K562 (cell line): ENCODE results near the gene UMAD1. TPM values are rescaled to one million over a fixed set of nuclear protein-coding genes. Genes with fewer than 3 reads are reported as not detected.

Source experiments
- ATAC-seq: fragments of 200-7000 bp; cut with Tn5 transposase; 3 replicates; pipeline ENCODE4 v1.9.1; 2020; ENCODE audit warnings: moderate library complexity
- BruUV-seq: library from RNA; stranded (reverse); fragments of 400-500 nt; replicated peaks from 2 replicates; lab custom pipeline; 2021; lab: Mats Ljungman, UMichigan
- CTCF ChIA-PET: fragments of 300-600 bp; formaldehyde crosslinking; extraction: SDS; loops from one replicate; lab custom pipeline; 2021; ENCODE audit warnings: low intra/inter-chr PET ratio; lab: Yijun Ruan, JAX
- POLR2A ChIA-PET: fragments of 300-600, 350-650 bp; sonication (Branson Sonifier 250); formaldehyde crosslinking; extraction: SDS; loops from one replicate; lab custom pipeline; 2021; ENCODE audit warnings: antibody characterized with exemption, inconsistent platforms; lab: Yijun Ruan, JAX
- DNase-seq, 4 experiments: peaks; one replicate each; pipeline versions ENCODE4 v3.0.0 to v3.0.0-alpha.2; 2011 to 2018; ENCODE audit warnings: low spot score in 3 of 4, mixed read lengths in 3 of 4; ENCODE audit errors: extremely low read depth in 1 of 4
- FAIRE-seq: peaks from 2 replicates; lab custom pipeline; 2011; peaks lifted over from hg19 to GRCh38; lab: Jason Lieb, UNC
- H2AFZ ChIP-seq: 2 replicates; pipeline ENCODE4 v1.6.0; 2011; ENCODE audit warnings: low read depth, low read length, control low read depth, inconsistent platforms
- H3K27ac ChIP-seq: fragments of 200-600 bp; 3 replicates; pipeline ENCODE4 v1.8.0; 2011; ENCODE audit warnings: low read depth, mild to moderate bottlenecking, control low read depth, inconsistent platforms, low read length, moderate library complexity, mixed read lengths; ENCODE audit errors: extremely low read depth
- H3K27me3 ChIP-seq, 2 experiments: fragments of 300-600 bp in 1 of 2; 2 replicates in 1 of 2; 3 replicates in 1 of 2; pipeline versions ENCODE4 v1.6.0 to v1.8.0; 2011; ENCODE audit warnings: inconsistent platforms in 2 of 2, low read length in 2 of 2, mild to moderate bottlenecking in 1 of 2, mixed read lengths in 1 of 2, moderate library complexity in 1 of 2; ENCODE audit not compliant: control insufficient read depth in 2 of 2, insufficient read depth in 2 of 2
- H3K36me3 ChIP-seq: fragments of 300-600 bp; 3 replicates; pipeline ENCODE4 v1.8.0; 2011; ENCODE audit warnings: mild to moderate bottlenecking, low read length, inconsistent platforms; ENCODE audit not compliant: control insufficient read depth, insufficient read depth
- H3K4me1 ChIP-seq, 2 experiments: fragments of 200-600 bp in 1 of 2; replicated peaks in 1 of 2; 2 replicates in 1 of 2; 3 replicates in 1 of 2; pipeline versions ENCODE4 v1.5.1 to v1.8.0; 2011; ENCODE audit warnings: inconsistent platforms in 2 of 2, low read length in 2 of 2, mild to moderate bottlenecking in 1 of 2, mixed read lengths in 1 of 2, moderate library complexity in 1 of 2; ENCODE audit not compliant: control insufficient read depth in 2 of 2, insufficient read depth in 2 of 2
- H3K4me2 ChIP-seq: 2 replicates; pipeline ENCODE4 v1.6.1; 2011; ENCODE audit warnings: low read length, control low read depth, inconsistent platforms, mixed read lengths; ENCODE audit not compliant: insufficient read depth
- H3K4me3 ChIP-seq: fragments of 200-600 bp; sonication (generic), shearing (Covaris generic); 2 replicates; pipeline ENCODE4 v1.5.1; 2016; ENCODE audit warnings: control low read depth, inconsistent platforms
- H3K79me2 ChIP-seq: fragments of 200-600 bp; 3 replicates; pipeline ENCODE4 v1.8.0; 2011; ENCODE audit warnings: low read length, inconsistent platforms; ENCODE audit not compliant: control insufficient read depth, insufficient read depth
- H3K9ac ChIP-seq, 2 experiments: 2 replicates each; pipeline versions ENCODE4 v1.6.0 to v1.6.1; 2011; ENCODE audit warnings: low read depth in 2 of 2, low read length in 2 of 2, control low read depth in 1 of 2, inconsistent platforms in 1 of 2, mild to moderate bottlenecking in 1 of 2, mixed read lengths in 1 of 2; ENCODE audit not compliant: insufficient read depth in 1 of 2
- H3K9me1 ChIP-seq: one replicate; pipeline ENCODE4 v1.6.0; 2011; ENCODE audit warnings: inconsistent platforms, mild to moderate bottlenecking, low read length, moderate library complexity; ENCODE audit not compliant: control insufficient read depth, insufficient read depth
- H3K9me3 ChIP-seq: replicated peaks from 2 replicates; pipeline ENCODE4 v1.5.1; 2011; ENCODE audit warnings: low read depth, low read length, inconsistent platforms; ENCODE audit not compliant: control insufficient read depth, insufficient read depth
- H4K20me1 ChIP-seq: replicated peaks from 2 replicates; pipeline ENCODE4 v1.6.1; 2011; ENCODE audit warnings: low read length, inconsistent platforms, mixed read lengths; ENCODE audit not compliant: control insufficient read depth, insufficient read depth
- BACH1 ChIP-seq: fragments of 200-800 bp; sonication (Bioruptor generic); IDR thresholded peaks from 2 replicates; pipeline ENCODE4 v1.6.1; 2016; ENCODE audit warnings: missing genetic modification characterization, missing compliant biosample characterization
- BDP1 ChIP-seq: IDR thresholded peaks from 3 replicates; pipeline ENCODE4 v1.6.1; 2011; ENCODE audit not compliant: insufficient read length, insufficient read depth
- MBD2 ChIP-seq: sonication (generic); IDR thresholded peaks from 2 replicates; pipeline ENCODE4 v1.6.1; 2016; ENCODE audit warnings: low read depth, borderline replicate concordance
- MED1 ChIP-seq: sonication (generic); formaldehyde crosslinking; IDR thresholded peaks from 2 replicates; pipeline ENCODE4 v1.8.1; 2023; ENCODE audit warnings: missing genetic modification reagents, borderline replicate concordance
- NCOR1 ChIP-seq: fragments of 450-650 bp; IDR thresholded peaks from 2 replicates; pipeline ENCODE4 v1.6.1; 2016; ENCODE audit warnings: mild to moderate bottlenecking, moderate library complexity
- OTX1 ChIP-seq: fragments of 450-650 bp; formaldehyde crosslinking; IDR thresholded peaks from 2 replicates; pipeline ENCODE4 v1.4.0; 2022; ENCODE audit warnings: mild to moderate bottlenecking
- POLR2B ChIP-seq: fragments of 450-650 bp; IDR thresholded peaks from 2 replicates; pipeline ENCODE4 v1.6.1; 2018; ENCODE audit warnings: low read depth; ENCODE audit not compliant: partially characterized antibody
- RBM34 ChIP-seq: fragments of 200-400 bp; formaldehyde crosslinking; IDR thresholded peaks from 2 replicates; pipeline ENCODE4 v1.6.1; 2018; ENCODE audit warnings: low read length, borderline replicate concordance; ENCODE audit not compliant: insufficient read depth
- SAFB ChIP-seq: fragments of 200-400 bp; formaldehyde crosslinking; IDR thresholded peaks from 2 replicates; pipeline ENCODE4 v1.6.1; 2017; ENCODE audit warnings: low read depth, low read length, borderline replicate concordance
- SAP30 ChIP-seq: fragments of 200-600 bp; sonication (generic); IDR thresholded peaks from 2 replicates; pipeline ENCODE4 v1.6.1; 2012; ENCODE audit warnings: borderline replicate concordance, low read depth, mild to moderate bottlenecking, moderate library complexity, low read length, control low read depth, inconsistent platforms; ENCODE audit not compliant: insufficient read depth, poor library complexity, severe bottlenecking
- SMARCB1 ChIP-seq: IDR thresholded peaks from 2 replicates; pipeline ENCODE4 v1.6.1; 2011; ENCODE audit warnings: improper control_type of control experiment, low read depth; ENCODE audit not compliant: insufficient read length
- SP2 ChIP-seq: IDR thresholded peaks from 2 replicates; pipeline ENCODE4 v1.6.1; 2011; ENCODE audit warnings: mild to moderate bottlenecking, low read depth, low read length, moderate library complexity; ENCODE audit not compliant: poor library complexity, severe bottlenecking; ENCODE audit errors: extremely low read depth
- TOE1 ChIP-seq, 2 experiments: fragments of 450-650 bp in 1 of 2; sonication (generic) in 1 of 2; formaldehyde crosslinking in 1 of 2; IDR thresholded peaks; 2 replicates each; pipeline versions ENCODE4 v1.7.1 to v1.8.0; 2016 to 2022; ENCODE audit warnings: borderline replicate concordance in 2 of 2, mild to moderate bottlenecking in 2 of 2, antibody characterized with exemption in 1 of 2, inconsistent platforms in 1 of 2, low read depth in 1 of 2, missing genetic modification reagents in 1 of 2, moderate library complexity in 1 of 2
- YY1 ChIP-seq, 3 experiments: IDR thresholded peaks; 2 replicates each; pipeline ENCODE4 v1.6.1; 2011; ENCODE audit warnings: low read length in 2 of 3, mild to moderate bottlenecking in 2 of 3, moderate library complexity in 2 of 3, borderline replicate concordance in 1 of 3, control low read depth in 1 of 3, low read depth in 1 of 3; ENCODE audit not compliant: insufficient read depth in 3 of 3, insufficient replicate concordance in 2 of 3, control insufficient read depth in 1 of 3, insufficient read length in 1 of 3; ENCODE audit errors: extremely low read depth in 1 of 3
- in situ Hi-C: fragments of 300-500 bp; cut with MboI; formaldehyde crosslinking; loops from 4 replicates; pipeline ENCODE4 v1.15.0; 2018; ENCODE audit warnings: inconsistent platforms, mixed read lengths
- intact Hi-C: fragments of 100-400 bp; cut with micrococcal nuclease; formaldehyde crosslinking; loops from 2 replicates; pipeline ENCODE4 v1.14.2; 2022
- polyA plus RNA-seq, 8 experiments: library from polyadenylated mRNA; depleted of rRNA in 4 of 8; stranded (reverse) in 5 of 8; unstranded in 3 of 8; fragments of >200 nt; fragmentation: Nextera tagmentation in 2 of 8; fragmentation: Illumina TruSeq in 1 of 8; extraction: Ambion mirVana in 2 of 8; extraction: Trizol in 1 of 8; gene quantifications; 2 replicates each; pipeline versions ENCODE4 v1.2.1 to v1.2.3, GENCODE V29; 2011 to 2014; ENCODE audit warnings: inconsistent platforms in 1 of 8, missing spikeins in 1 of 8
- total RNA-seq, 7 experiments: library from RNA; depleted of rRNA in 6 of 7; stranded (reverse); fragments of >200 nt in 6 of 7; fragmentation: Illumina TruSeq in 2 of 7; extraction: Trizol in 2 of 7; gene quantifications; 2 replicates each; pipeline versions ENCODE4 v1.2.1 to v1.2.3, GENCODE V29; 2011 to 2021; ENCODE audit warnings: low replicate concordance in 1 of 7
- TF ChIP-seq, protein P1 (sequence below): fragments of 250-450 bp; sonication (Bioruptor Pico); IDR thresholded peaks from 2 replicates; pipeline ENCODE4 v1.4.0; 2020; ENCODE audit warnings: mild to moderate bottlenecking, moderate library complexity
- TF ChIP-seq, protein P2 (sequence below): fragments of 450-650 bp; conservative IDR thresholded peaks from 2 replicates; pipeline ENCODE4 v1.6.1; 2016; ENCODE audit warnings: missing genetic modification characterization, low read depth, mild to moderate bottlenecking, control low read depth, missing compliant biosample characterization
- TF ChIP-seq, protein P3 (sequence below): fragments of 200-400 bp; formaldehyde crosslinking; IDR thresholded peaks from 2 replicates; pipeline ENCODE4 v1.6.1; 2017; ENCODE audit warnings: mild to moderate bottlenecking, low read depth, low read length, moderate library complexity

The UMAD1 gene
- total and polyA plus RNA-seq, 9 of the 15 experiments (the other 6 are each of a cell fraction or from before 2014, with no cell fraction given), result 9.0 to 26.7 (median 13.3) TPM

- Histone ChIP-seq H3K4me3 (no peak overlapping the region), H3K27me3 (no peaks in the 10 kb centered on the region), H3K9ac (no peak overlapping the region), H3K36me3 (no peaks in the 10 kb centered on the region), H3K4me1 (no peaks in the 10 kb centered on the region), H3K9me3 (no peaks in the 10 kb centered on the region), H4K20me1 (no peaks in the 10 kb centered on the region), H2AFZ (no peak overlapping the region), H3K79me2 (no peaks in the 10 kb centered on the region), H3K27ac (no peak overlapping the region), H3K9me1 (no peaks in the 10 kb centered on the region), H3K4me2 (no peak overlapping the region)
- in situ Hi-C loops, result no loop called here
- ChIA-PET CTCF (no interaction called here), POLR2A (no interaction called here)
- DNase-seq (no peak), ATAC-seq (no peak), FAIRE-seq (no peak)
- no TSS peak for BruUV-seq
- intact Hi-C loops, result no loop called here
- TF ChIP-seq OTX1 (CRISPR knock-in tag), result no peak
- TF ChIP-seq TOE1 (IDR thresholded peaks at IDR 0.05; ENCODE audit: borderline replicate concordance), result no peak
- no peak for TF ChIP-seq TOE1 (CRISPR knock-in tag; IDR thresholded peaks at IDR 0.05; ENCODE audit: borderline replicate concordance, low read depth)
- TF ChIP-seq BDP1, result no peak
- TF ChIP-seq MBD2, result no peak
- no peak for TF ChIP-seq SAFB
- TF ChIP-seq SMARCB1, result no peak
- TF ChIP-seq, protein P1, sequence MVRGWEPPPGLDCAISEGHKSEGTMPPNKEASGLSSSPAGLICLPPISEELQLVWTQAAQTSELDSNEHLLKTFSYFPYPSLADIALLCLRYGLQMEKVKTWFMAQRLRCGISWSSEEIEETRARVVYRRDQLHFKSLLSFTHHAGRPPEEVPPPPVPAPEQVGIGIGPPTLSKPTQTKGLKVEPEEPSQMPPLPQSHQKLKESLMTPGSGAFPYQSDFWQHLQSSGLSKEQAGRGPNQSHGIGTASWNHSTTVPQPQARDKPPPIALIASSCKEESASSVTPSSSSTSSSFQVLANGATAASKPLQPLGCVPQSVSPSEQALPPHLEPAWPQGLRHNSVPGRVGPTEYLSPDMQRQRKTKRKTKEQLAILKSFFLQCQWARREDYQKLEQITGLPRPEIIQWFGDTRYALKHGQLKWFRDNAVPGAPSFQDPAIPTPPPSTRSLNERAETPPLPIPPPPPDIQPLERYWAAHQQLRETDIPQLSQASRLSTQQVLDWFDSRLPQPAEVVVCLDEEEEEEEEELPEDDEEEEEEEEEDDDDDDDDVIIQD (CRISPR knock-in tag), result no peak
- TF ChIP-seq RBM34, result no peak
- TF ChIP-seq NCOR1, result no peak
- TF ChIP-seq, protein P2, sequence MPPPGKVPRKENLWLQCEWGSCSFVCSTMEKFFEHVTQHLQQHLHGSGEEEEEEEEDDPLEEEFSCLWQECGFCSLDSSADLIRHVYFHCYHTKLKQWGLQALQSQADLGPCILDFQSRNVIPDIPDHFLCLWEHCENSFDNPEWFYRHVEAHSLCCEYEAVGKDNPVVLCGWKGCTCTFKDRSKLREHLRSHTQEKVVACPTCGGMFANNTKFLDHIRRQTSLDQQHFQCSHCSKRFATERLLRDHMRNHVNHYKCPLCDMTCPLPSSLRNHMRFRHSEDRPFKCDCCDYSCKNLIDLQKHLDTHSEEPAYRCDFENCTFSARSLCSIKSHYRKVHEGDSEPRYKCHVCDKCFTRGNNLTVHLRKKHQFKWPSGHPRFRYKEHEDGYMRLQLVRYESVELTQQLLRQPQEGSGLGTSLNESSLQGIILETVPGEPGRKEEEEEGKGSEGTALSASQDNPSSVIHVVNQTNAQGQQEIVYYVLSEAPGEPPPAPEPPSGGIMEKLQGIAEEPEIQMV, result no peak
- TF ChIP-seq MED1 (CRISPR knock-in tag), result no peak
- TF ChIP-seq SP2, result no peak
- TF ChIP-seq BACH1 (tag), result no peak
- no peak for TF ChIP-seq SAP30
- TF ChIP-seq, protein P3, sequence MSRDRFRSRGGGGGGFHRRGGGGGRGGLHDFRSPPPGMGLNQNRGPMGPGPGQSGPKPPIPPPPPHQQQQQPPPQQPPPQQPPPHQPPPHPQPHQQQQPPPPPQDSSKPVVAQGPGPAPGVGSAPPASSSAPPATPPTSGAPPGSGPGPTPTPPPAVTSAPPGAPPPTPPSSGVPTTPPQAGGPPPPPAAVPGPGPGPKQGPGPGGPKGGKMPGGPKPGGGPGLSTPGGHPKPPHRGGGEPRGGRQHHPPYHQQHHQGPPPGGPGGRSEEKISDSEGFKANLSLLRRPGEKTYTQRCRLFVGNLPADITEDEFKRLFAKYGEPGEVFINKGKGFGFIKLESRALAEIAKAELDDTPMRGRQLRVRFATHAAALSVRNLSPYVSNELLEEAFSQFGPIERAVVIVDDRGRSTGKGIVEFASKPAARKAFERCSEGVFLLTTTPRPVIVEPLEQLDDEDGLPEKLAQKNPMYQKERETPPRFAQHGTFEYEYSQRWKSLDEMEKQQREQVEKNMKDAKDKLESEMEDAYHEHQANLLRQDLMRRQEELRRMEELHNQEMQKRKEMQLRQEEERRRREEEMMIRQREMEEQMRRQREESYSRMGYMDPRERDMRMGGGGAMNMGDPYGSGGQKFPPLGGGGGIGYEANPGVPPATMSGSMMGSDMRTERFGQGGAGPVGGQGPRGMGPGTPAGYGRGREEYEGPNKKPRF, result no peak
- TF ChIP-seq POLR2B, result no peak
- TF ChIP-seq YY1 (IDR thresholded peaks at IDR 0.05; ENCODE audit: borderline replicate concordance in 1 of 3, control insufficient read depth in 1 of 3, extremely low read depth in 1 of 3, insufficient read depth in 3 of 3, insufficient read length in 1 of 3, insufficient replicate concordance in 2 of 3, low read depth in 1 of 3, low read length in 2 of 3), result no peak
Measured at GRCh38 chr7:7771452-7771851, 130.9 kb downstream of the UMAD1 start.
